ENCODE data around the gene KLHL6.
A peak's percentile ranks its signal among the peaks of the same experiment; 100 is the strongest.
"Not testable (repeated sequence)": the region's sequence is repeated elsewhere in the genome, so short reads cannot be mapped to it uniquely, and the experiment has no call there.

Gene KLHL6, protein sequence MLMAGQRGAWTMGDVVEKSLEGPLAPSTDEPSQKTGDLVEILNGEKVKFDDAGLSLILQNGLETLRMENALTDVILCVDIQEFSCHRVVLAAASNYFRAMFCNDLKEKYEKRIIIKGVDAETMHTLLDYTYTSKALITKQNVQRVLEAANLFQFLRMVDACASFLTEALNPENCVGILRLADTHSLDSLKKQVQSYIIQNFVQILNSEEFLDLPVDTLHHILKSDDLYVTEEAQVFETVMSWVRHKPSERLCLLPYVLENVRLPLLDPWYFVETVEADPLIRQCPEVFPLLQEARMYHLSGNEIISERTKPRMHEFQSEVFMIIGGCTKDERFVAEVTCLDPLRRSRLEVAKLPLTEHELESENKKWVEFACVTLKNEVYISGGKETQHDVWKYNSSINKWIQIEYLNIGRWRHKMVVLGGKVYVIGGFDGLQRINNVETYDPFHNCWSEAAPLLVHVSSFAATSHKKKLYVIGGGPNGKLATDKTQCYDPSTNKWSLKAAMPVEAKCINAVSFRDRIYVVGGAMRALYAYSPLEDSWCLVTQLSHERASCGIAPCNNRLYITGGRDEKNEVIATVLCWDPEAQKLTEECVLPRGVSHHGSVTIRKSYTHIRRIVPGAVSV

GRCh38 chr3:183555541-183556081, at the start of gene KLHL6:
KLHL6 (minus strand) TSS chr3:183555706; CDS start chr3:183555653, 53 bp downstream.
- DNase-seq, result no peak

DNA sequence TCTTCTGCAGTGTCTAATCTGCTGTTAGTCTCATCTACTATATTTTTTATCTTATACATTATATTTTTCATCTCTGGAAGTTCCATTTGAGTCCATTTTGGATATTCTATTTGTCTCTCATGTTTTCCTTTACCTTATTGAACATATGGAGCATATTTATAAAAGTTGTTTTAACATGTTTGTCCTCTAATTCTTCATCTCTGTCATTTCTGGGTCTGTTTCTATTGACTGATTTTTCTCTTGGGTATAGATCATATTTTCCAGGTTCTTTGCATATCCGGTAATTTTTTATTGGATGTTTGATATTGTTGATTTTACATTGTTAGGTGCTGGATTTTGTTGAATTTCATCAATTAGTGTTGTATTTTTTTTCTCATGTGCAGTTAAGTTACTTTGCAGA, 42.5 kb upstream of the KLHL6 start:
- no peak for DNase-seq

GRCh38 chr3:183594636-183595035, 39.1 kb upstream of the KLHL6 start:
- no peak for DNase-seq

DNA sequence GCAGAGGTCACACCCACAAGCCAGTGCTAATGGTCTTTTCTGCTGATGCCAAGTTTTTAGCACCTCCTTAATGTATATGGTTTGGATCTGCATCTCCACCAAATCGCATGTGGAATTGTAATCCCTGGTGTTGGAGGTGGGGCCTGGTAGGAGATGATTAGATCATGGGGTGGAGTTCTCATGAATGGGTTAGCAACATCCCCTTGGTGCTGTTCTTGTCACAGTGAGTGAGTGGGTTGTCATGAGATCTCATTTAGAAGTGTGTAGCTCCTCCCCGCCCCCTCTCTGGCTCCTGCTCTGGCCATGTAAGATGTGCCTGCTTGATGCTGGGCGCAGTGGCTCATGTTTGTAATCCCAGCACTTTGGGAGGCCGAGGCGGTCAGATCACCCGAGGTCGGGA, 37.3 kb upstream of the KLHL6 start:
- DNase-seq, result no peak

GRCh38 chr3:183591881-183592521, 36.5 kb upstream of the KLHL6 start:
- no peak for DNase-seq

GRCh38 chr3:183590442-183590841, 34.9 kb upstream of the KLHL6 start:
- DNase-seq, result no peak

DNA sequence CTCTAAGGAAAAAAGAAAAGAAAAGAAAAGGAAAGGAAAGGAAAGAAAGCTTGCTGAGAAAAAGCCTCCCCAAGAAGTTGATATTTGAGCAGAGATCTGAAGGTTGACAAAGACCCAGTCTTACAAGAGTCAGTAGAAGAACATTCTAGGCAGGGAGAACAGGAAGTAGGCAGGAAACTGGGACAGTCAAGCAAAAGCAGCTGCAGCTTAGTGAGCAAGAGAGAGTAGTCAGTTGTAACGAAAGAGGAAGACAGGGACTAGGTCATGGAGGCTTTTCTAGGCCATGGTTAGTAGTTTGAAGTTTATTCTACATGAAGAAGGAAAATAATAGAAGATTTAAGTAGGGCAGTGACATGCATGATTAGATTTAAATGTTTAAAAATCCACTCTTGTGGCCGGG, 31.8 kb upstream of the KLHL6 start:
- no peak for DNase-seq

DNA sequence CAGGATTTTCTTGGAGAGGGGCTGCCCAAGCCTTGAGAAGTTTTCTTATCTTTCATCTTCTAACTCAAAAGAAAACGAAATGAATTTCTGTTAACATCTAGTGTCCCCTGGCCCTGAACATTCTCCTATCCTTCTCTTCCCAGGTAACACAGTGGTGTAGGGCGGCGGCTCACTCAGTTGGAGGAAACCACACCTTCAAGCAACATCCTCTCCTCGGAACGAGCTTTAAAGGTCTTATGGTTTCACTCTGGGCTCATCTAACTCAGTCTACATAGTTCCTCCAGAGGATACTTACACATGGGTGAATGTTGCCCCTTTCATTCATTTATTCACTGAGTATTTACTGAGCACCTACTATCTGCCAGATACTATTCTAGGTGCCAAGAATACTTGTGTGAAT, 31.0 kb upstream of the KLHL6 start:
- no peak for DNase-seq

DNA sequence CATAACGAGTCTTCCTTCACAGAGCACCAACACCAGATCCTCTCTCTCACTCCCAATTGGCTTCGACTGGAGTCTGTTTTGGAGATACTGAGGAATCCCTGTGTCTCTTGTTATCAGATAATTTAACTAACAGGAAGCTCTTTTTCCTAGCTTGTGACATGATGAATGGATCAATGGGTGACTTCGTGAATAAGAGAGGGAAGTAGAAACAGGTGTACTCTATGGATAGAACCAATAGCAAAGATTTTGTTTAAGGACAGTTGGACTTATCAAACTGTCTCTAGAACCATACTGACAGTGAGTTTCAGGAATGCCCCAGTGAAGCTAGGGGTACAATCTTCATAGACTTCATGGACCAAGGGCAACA, 29.4 kb upstream of the KLHL6 start:
- DNase-seq, result no peak

DNA sequence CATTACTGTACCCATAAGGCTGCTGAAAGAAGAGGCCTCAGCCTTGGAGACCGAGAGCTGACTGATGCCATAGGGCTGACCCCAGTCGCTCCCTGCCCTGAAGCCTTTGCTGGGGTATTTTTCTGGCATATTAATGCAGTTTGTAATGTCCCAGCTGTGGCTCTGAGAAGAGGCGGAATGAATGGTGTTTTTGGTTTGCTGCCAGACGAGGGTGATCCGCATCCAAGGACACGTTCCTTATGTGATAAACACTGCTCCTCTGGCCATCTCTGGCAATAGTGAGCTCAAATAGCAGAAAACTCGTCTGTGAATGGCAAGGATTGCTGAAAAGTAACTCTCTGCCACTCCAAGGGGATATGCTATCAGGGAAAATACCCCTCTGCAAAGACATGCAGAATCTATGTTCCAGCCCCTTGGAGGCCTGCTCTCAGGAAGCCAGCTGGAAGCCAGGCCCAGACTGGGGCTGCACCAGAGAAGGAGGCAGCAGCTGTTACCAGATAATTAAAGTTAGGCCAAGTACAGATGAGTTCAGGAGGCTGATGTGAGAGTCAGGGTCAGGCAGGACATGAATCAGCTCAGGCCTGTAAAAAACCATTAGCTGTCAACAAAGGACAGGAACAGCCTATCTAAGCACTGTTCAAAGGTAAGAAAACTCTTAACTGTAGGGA, 28.9 kb upstream of the KLHL6 start:
- peak; percentile 10 for DNase-seq

GRCh38 chr3:183583331-183584245, 28.1 kb upstream of the KLHL6 start:
- no peak for DNase-seq

GRCh38 chr3:183582161-183582560, 26.7 kb upstream of the KLHL6 start:
- no peak for DNase-seq

DNA sequence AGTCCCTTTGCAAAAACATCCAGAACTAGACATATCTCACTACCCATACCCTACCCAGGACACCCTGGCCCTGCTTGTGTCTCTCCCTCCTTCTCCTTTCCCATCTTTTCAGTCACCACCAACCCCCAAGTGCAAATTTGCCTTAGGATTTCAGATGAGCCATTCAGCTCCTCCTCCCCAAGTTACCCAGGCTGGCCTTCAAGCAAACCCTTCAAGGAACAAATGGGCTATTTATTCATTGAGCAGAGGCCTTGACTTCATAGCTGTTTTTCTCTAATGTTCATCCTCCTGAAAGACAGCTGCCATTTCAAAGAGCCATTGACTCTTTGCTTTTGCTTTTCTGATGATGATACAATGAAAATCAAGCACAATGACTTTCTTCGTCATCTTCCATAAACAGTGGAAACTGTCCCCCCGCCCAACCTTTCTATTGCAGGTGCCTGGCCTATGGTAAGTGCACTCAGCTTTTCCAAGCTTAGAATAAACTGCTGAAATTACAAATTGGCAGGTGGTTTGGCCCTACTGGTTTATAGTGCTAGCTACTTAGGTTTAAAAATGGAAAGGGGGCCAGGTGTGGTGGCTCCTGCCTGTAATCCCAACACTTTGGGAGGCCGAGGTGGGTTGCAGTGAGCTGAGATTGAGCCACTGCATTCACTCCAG, 26.1 kb upstream of the KLHL6 start:
- no peak for DNase-seq

GRCh38 chr3:183579967-183580900, 24.7 kb upstream of the KLHL6 start:
- DNase-seq, result peak; percentile 23

- DNase-seq, result no peak
Measured at GRCh38 chr3:183578179-183578578, 22.7 kb upstream of the KLHL6 start.

- no peak for DNase-seq
Measured at GRCh38 chr3:183577346-183577745, 21.8 kb upstream of the KLHL6 start.

DNA sequence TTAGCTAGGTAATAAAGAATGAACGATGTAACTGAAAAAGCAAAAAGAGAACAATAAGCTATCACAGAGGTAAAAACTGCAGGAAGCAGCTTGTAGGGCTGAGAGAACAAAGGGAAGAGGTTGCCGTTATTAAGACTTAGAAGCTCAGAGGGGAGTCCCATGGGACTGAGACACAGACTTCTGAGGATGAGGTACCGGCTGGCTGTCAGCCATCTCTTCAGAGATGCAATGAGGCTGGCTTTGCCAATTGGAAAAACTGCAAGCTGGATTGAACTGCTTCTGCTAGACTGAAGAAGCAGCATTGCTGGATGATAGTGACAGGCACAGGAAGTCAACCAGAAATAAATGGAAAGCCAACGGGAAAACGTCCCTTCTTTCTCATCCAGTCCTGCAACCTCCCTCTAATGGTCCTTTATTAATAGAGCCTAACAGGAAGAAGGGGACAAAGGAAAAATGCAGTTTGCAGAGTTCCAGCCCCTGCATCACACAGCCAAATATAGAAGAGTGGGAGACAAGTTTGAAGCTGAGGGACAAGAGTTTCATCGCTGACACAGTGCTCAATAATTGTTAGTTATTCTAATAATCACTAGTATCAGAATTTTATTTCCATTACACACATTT, 21.1 kb upstream of the KLHL6 start:
- DNase-seq, result peak; percentile 52

DNA sequence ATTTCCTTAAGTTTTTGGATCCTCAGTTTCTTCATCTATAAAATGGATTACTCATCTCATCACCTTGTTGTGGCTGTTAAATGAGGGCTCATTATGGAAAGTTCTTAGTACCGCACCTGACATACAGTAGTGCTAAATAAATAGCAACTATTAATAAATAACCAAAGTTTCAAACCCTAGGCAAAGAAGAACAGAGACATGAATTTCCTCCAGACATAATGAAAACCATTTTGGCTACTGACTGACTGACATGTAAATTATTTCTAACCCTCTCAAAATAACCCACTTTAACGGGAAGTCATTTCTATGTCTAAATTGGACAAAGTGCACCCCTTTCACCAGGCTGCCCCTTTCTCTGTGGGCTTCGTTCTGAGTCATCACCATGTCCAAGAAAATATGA, 17.4 kb upstream of the KLHL6 start:
- no peak for DNase-seq

DNA sequence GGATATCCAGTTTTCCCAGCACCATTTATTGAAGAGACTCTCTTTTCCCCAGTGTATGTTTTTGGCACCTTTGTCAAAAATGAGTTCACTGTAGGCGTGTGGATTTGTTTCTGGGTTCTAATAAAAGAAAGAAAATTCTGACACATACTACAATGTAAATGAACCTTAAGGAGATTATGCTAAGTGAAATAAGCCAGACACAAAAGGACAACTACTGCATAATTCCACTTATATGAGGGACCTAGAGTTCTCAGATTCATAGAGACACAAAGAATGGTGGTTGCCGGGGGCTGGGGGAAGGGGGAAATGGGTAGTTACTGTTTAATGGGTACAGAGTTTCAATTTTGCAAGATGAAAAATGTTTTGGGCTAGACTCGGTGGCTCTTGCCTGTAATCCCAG, 14.7 kb upstream of the KLHL6 start:
- DNase-seq, result not testable (repeated sequence)

DNA sequence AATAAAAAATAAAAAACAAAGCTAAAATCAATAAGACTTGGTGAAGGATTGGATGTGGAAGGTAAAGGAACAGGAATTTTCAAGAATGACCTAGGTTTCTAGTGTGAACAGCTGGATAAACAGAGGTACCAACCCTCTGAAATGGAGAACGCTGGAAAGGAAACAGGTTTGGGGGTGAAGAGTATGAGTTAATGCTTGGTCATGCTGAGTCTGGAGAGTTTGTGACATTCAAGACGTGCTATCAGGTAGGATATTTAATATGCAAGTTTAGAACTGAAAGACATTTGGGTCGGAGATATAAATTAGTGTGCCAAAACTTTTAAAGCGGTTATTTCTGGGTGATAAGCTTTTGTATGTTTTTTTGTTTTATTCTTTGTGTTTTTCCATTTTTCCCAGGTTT, 11.4 kb upstream of the KLHL6 start:
- DNase-seq, result no peak
